ENCODE measurements around the gene HOXC12.

HOXC12 gene

GRCh38 chr12:53985692-53985993 lies 30.9 kb downstream of the HOXC12 start:
- DNase-seq = no peak

- DNase-seq = no peak
Measured at GRCh38 chr12:53985994-53986685, 31.4 kb downstream of the HOXC12 start.

- no peak for DNase-seq
Measured at GRCh38 chr12:53986686-53987483, 32.2 kb downstream of the HOXC12 start.

DNA sequence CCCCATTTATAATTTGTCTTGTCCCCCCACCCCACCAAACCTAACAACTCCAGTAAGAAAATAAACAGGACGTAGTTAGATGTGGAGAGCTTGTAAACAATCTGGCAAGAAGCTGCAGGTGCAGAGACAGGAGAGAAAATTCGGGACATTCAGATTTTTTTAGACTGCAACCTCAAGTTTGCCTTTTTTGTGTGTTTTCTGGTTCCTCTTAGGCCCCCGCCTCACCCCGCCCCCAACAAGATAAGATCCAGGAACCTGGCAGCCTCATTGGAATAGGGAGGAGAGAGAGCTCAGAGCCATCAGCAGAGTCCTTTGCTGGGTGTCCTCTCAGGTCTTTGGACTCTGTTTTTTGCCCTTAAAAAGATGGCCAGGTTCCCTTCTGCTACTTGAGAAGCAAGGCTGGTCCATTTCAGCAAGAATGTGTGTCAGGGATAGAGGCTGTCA lies 33.1 kb downstream of the HOXC12 start:
- DNase-seq = no peak

GRCh38 chr12:53988541-53989226 lies 34.0 kb downstream of the HOXC12 start:
- DNase-seq = no peak

DNA sequence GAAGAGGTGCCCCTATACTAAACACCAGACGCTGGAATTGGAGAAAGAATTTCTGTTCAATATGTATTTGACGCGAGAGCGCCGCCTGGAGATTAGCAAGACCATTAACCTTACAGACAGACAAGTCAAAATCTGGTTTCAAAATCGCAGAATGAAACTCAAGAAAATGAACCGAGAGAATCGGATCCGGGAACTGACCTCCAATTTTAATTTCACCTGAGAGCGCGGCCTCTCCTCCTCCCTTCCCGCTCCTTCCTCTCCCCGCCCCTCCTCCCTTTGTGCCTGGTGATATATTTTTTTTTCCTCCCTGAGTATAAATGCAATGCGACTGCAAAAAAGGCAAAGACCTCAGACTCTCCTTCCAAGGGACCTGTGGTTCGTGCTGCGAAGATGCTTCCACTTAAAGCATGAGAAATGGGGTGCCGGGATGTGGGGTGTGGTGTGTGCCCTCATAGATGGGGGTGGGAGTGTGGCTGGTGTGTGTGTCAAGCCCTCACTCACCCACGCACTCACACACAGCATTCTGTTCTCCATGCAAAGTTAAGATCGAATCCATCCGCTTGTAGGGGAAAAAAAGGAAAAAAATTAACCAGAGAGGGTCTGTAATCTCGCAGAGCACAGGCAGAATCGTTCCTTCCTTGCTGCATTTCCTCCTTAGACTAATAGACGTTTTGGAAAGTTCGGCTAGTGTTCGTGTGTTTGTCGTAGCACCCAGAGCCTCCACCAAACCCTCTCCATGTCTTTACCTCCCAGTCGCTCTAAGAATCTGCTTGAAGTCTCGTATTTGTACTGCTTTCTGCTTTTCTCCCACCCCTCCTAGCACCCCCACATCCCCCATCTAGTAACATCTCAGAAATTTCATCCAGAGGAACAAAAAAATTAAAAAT lies 34.8 kb downstream of the HOXC12 start:
- DNase-seq = peak; percentile 75

DNA sequence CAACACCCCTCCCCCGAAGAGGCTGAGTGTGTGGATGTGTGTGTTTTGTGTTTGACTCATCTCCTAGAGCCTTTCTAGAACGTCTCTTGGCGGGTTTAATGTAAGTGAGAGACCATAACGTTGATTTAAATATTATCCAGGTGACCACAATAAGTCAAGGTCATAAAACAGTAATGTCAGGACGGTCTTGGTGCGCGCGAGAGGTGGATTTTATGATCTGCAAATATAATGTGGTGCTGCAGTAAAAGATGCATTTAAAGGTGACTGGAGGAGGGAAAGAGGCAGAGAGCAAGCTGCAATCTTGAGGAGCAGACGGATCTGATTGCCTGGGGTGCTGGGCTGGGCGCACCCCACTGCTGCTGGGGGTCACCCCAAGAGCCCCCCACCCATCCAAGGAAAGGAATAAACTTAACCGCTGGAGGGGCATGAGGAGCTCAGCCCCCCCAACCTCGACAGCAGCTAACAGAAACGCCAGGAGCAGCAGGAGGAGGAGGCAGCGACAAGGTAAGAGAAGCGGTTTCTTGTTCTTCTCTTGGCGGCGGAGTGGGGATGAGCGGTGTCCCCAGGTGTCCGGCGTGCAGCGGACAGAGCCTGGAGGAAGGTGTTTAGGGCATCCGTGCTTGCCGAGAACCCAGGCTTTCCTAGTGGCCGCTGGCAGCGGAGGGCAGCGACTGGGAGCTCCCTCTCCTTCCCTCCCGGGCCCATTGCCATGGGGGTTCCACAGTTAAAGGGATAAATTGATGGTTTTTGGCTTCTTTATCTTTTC lies 35.8 kb downstream of the HOXC12 start:
- DNase-seq = no peak

DNA sequence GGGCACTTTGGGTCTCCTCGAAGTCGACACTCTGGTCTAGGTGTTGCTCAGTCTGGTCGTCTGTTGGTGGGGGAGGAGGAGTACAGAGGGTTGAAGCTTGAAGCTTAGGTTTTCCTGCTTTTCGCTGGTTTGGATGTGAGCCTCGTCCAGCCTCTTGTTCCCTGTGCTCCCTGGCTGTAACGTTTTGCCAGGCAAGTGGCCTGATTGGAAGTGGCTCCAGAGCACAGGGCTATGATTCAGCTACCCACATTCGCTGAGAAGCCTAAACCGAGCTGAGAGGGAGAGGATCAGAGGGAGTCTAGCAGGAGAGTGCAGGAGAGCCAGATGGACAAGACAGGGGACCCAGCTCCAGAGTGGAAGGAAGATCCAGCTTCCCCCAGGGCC lies 36.4 kb downstream of the HOXC12 start:
- no peak for DNase-seq

DNA sequence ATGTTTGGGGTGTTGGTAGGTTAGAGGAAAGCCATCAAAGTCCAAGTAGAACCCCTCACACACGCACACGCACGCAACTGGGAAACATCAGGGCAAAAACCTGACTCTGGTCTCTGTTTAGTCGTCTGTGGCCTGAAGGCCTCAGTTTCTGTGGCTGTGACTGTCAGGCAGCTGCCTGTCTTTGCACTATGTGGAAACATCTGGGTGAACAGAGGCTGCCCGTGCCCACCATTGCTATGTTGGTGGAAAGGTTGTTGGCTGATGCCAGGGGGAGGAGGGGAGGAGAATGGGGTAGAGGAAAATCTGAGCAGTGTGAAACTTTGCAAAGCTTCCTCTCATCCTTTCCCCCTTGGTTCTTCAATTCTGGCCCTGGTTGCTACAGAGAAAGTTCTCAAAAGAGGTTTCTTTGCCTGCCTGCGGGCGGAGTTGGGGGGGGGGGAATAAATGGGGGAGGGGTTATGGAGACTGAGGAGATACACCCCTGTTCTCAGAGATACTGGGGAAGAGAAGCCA lies 37.7 kb downstream of the HOXC12 start:
- no peak for DNase-seq

- no peak for DNase-seq
Measured at GRCh38 chr12:53993162-53994008, 38.7 kb downstream of the HOXC12 start.

DNA sequence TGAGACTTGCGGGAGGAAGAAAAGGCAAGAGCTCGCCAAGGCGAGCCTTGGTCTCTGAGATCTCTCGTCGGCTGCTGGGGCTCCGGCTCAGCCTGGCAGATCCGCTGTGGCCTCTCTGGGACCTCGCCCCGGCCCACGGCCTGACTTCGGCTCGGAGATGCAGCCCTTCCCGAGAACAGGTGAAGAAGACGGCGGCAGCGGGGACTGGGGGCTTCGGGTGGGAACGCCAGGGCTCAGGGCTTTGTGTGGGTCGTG lies 39.2 kb downstream of the HOXC12 start:
- DNase-seq = no peak

GRCh38 chr12:53994264-53995001 lies 39.7 kb downstream of the HOXC12 start:
- DNase-seq = no peak

- no peak for DNase-seq
Measured at GRCh38 chr12:53995002-53995377, 40.3 kb downstream of the HOXC12 start.

- DNase-seq = no peak
Measured at GRCh38 chr12:53995378-53996239, 40.9 kb downstream of the HOXC12 start.

DNA sequence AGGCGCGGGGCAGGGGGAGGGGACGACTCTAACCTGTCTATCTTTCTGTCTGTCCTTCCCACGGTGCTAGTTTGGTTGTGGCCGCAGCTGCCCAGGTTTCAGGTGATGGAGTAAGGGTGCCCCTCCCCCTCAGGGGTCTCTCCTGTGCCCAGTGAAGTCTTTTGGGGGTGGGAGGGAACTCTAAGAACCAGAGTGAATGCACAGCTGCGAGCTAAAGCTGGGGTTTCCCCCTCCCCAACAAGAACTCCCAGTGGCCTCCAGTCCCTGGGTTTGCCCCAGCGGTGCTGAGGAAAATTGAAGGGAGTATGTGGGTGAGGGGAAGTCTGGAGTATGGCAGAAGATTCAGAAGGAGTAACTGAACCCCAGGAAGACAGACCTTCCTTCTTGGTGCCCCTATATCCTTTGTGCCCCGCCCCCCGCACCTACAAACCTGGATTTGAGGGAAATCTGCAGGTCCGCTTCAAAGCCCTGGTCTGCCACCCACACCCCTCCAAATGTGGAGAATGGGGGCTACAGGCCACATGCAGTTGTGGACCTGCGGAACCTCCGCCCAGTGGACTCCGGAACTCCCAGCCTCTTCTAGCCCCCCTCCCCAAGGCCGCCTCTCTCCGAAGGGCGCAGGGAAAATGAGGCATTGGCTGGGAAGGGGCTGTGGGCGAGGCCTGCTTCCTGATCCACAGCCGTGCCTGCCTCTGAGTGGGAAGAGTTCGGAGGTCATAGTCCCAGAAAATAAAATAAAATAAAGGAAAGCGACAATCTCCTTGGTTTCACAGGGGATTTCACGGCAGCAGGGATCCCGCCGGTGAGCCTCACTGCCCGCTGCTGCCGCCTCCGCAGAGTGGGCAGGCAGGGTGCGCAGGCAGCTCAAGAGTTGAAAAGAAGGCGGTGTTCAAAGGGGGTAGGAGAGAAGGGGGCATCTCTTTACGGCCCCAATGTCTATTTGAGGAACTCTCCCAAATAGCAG lies 41.8 kb downstream of the HOXC12 start:
- DNase-seq = no peak

GRCh38 chr12:53997204-53998109 lies 42.8 kb downstream of the HOXC12 start:
- DNase-seq = no peak
